NCI-H226 (cell line): Measurements from ENCODE around the gene NDFIP1.

Experiments used
- DNase-seq: peaks from one replicate; pipeline ENCODE4 v3.0.0-alpha.2; 2015

Gene NDFIP1

DNA sequence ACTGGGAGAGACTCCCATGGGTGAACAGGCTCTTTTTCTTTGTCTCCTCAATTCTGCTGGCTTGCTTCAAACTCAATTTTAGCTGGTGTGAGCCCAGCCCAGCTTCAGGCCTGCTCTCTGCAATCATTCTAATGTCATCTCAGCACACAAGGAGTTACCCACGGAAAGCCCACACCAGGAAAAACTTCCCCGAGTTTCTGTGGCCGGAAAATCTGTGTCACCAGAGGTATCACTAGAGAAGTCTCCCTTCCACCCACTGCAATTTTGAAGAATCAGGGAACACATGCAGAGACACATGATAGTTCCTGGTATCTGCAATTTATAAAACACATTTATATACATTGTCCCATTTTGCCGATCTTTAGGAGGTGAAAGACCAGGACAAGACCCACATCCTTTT, 13.5 kb upstream of the NDFIP1 start:
- DNase-seq: no peak

DNA sequence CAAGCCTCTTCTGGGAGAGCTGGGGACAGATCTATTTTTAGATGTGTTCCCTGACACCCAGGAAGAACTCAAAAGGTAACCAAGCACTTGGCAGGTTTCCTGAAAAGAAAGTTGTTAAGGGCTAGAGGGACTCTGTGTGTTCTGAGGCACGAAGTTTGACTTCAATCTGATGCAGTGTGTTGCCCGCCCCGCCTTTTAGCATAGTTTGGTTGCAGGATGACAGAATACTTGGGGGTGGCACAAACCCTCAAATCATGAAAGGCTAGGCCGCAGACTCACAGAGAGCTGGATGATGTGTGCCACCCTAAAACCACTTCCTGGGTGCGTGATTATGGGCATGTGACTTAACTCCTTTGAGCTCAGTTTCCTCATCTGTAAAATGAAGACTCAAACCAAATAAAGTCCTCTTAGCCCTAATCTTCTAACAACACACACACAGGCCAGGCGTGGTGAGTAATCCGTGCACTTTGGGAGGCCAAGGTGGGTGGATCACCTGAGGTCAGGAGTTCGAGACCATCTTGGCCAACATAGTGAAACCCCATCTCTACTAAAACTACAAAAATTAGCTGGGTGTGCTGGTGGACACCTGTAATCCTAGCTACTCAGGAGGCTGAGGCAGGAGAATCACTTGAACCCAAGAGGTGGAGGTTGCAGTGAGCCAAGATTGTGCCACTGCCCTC, 12.8 kb upstream of the NDFIP1 start:
- no peak for DNase-seq

DNA sequence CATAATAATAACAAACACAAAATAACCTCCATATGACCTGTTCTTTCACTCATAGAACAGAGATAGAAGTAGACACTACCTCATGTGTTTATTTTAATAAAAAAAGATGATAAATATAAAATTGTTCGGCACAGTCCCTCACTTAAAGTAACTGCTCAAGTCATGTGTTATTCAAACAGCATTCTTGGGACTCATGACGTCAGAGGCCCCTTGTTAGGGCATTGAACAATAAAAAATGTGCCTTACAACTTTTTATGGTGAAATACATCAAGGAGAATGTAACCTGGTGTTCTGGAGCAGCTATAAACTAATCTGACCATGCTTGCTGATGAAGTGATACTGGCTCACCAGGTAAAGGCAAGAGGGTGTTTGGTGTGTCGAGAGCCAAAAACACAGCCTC, 12.2 kb upstream of the NDFIP1 start:
- no peak for DNase-seq

DNA sequence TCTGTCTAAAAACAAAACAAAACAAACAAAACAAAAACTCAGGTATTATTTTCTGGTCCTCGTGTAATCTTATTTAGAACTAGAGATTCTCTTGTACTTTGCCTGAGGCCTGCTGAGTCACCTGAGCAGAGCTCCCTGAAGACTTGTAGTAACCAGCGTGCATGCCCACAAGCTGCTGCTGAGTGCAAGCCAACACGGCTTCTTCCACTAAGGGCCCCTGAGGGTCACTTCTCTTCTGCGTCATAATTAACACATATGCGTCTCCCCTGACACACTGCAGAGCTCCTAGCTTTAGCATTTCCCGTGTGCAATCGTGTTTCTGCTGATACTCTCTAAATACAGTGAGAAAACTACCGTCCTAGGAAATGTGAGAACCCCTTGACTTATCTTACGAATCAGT, 10.9 kb upstream of the NDFIP1 start:
- peak; percentile 15 for DNase-seq

DNA sequence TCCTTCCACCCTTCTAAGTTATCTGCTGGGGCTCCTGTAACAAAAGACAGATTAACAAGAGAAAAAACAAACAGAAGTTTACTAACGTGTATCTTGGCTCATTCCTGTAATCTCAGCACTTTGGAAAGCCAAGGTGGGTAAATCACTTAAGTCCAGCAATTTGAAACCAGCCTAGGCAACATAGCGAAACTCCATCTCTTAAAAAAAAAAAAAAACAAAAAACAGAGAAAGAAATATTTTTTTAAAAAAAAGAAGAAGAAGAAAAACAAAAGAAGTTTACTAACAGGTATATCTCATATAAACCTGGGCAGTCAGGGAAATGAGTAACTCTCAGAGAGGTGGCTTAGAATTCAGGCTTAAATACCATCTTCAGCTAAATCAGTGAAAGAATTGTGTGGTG, 10.3 kb upstream of the NDFIP1 start:
- DNase-seq: no peak

DNA sequence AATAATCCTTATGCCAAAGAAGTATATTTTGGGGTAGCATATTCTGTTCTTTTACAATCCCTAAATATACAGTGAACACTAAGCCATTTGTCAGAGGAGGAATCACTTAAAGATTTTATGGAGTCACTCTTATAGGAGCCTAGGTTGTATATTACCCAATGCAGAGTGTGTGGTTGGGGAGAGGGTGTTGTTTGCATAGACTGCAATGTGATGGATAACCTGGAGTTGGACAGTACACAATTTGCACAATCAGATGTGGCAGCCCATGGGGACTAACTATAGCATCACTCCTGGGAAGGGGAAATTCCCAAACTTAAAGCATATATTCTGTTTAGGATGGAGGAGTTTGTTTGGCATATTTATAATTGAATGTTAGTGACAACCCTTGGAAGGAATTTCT, 9.6 kb upstream of the NDFIP1 start:
- DNase-seq: no peak

DNA sequence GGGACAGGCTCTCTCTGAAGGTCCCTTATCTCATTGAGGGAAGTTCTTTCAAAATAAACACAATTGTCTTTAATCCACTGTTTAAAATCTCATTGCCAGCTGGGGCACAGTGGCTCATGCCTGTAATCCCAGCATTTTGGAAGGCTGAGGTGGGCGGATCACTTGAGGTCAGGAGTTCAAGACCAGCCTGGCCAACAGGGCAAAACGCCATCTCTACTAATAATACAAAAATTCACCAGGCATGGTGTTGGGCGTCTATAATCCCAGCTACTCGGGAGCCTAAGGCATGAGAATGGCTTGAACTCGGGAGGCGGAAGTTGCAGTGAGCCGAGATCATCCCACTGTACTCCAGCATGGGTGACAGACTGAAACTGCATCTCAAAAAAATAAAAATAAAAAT, 8.3 kb upstream of the NDFIP1 start:
- no peak for DNase-seq

DNA sequence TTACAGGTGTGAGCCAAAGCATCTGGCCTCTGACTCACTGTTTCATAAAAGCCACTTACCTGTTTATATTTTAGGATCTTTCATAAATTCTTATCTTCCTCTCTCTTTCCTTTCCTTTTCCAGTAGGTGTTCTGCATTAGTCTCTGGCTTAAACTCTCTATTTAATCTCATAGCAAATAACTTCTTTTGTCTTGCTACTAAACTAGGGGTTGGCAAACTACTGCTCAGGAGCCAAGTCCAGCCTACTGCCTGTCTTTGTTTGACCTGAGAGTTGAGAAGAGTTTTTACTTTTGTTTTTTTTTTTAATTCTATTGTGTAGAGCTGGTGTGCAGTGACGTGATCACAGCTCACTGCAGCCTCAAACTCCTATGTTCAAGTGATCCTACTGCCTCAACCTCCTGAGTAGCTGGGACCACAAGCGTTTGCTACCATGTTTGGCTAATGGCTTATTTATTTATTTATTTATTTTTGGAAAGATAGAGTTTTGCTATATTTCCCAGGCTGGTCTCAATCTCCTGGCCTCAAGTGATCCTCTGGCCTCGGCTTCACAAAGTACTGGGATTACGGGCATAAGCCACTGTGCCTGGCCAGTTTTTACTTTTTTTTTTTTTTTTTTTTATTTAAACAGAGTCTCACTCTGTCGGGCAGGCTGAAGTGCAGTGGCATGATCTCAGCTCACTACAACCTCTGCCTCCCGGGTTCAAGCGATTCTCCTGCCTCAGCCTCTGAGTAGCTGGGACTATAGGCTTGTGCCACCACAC, 5.4 kb upstream of the NDFIP1 start:
- no peak for DNase-seq

DNA sequence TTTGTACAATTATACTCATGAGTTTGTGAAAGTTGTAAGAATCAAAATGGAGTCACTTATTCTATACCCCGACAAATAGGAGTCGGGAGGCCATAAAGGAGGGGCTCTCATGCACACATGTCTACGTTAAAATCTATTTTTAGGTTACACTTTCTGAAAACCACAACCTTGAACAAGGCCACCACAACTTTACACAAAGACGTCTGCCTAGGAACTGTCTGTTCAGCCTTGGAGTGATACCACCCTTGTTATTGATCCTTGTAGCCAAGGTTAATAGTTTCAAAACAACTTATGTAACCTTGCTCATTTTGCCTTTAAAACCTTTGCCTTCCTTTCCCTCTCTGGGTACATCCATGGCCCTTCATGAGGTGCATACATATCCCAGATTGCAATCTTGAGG, 4.1 kb upstream of the NDFIP1 start:
- DNase-seq: no peak

DNA sequence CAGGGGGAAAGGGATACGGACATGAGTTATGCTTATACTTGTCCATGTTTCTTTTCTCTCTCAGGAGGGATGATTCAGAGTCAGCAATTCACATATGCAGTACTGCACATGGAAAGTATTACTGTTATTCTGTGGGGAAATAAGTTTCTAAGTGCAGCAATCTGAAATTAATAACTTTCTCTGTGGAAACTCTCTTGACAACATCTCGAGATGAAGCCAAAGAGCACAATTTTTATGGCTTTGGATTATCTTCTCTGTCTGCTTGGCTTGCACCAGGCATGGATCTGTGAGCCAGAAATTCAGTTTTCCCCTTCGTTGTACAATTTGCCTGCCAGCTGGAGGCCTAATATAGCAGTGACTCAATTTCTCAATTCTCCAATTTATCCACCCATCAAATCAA, 2.5 kb upstream of the NDFIP1 start:
- DNase-seq: no peak

DNA sequence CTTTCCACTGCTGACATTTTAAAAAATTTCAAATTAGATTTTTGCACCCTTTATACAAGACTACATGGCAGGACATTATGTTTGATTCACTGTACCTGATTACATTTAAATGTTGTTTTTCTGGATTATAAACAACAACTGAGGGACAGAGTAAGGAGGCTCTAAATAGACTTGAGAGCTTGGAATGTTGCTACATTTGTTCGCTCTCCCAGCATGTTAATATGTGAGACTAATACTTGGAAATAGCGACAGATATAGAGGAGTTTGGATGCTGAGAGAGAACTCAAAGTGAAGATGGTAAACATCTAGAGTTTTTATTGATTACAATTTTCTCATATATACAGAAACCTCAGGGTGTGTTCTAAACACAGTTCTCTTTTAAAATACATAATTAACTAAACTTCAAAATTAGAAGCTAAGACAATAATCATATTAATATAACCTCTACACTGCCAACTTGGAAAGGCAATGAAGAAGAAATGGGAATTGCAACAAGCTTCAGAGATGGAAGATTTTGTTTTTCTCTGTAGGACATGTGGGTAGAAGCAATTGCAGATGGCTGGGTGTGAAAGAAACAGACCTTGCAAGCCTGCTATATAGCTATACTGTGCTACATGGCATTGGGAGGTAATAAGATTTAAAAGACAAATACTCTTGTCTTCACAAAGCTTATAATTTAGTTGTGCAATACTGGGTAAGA, 1.4 kb upstream of the NDFIP1 start:
- DNase-seq: no peak

DNA sequence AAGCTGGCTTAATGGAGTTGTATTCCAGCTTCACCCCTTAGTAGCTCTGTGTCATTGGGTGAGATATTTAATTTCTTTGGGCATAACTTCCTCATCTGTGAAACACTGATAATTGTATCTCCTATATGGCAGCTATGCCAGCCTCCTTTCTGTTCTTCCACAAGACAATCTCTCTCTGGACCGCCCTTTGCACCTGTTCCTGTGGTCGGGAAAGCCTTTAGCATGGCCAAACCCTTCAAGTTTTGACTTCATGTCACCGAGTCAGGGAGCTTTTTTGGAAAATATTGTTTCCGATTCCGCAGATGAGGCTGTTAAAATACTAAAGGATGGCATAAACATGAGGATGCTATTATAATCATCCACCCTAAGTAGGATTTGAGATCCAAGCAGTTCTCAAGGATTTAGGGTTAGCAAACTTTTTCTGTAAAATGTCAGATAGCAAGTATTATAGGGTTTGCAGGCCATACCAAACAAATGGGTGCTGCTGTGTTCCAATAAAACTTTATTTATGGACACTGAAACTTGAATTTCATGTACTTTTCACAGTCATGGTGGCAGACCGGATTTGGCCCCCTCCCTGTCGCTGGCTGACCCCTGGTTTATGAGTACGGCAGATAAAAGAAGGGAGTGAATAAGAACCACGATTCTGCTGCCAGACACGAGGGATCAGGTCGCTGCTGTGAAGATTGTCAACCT, 695 bp upstream of the NDFIP1 start:
- no peak for DNase-seq

DNA sequence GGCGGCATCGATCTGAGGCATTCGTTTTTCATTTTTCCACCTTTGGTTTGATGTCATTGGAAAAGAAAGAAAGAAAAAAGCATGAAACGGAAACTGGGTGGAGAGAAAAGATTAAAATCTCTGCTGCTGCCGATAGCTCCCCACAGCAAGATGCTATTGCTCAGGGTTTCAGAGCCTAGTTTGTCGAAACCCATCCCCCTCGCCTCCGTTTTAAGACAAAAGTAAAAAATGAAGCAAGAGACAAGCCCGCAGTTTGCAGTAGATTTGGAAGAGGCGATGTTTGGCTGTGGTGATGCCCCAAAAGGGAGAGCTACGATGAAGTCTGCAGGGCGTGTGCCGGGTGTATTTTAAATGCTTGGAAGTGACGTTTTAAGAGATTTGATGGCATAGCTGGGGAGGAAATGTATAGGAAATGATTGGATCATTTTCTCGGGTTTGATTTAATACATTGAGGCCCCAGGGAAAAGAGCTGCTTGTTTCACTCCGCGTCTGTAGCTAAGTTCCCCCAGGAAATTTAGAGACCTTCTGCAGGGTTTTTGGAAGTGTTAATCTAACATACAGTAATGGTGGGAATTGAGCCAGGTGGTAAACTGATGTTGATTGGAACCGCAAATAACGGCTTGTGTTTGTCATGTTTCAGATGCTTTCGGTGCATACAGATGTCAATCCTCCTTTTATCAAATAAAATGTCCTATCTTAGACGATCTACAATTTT, 909 bp downstream of the NDFIP1 start:
- DNase-seq: no peak

DNA sequence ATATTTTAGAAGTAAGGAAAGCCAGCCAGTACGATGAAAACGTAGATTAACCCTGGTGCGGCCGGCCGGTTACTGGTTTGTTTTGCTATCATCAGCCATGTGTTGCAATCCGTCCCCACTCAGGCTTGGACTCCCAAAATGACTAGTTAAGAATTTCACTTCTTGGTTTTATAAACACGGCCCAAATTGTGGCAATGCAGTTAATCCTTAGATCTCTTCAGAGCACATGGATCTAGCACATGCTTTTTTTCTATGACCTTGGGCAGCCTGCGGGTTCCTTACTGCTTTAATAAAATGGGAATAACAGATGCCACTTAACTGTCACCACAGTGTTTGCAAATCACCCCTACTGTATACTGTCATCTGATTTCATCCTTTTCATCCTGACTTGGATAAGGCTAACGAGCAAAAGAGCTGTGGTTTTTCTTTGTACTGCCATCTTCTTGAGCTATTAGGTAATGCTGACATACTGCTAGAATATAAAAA, 1.5 kb downstream of the NDFIP1 start:
- no peak for DNase-seq

DNA sequence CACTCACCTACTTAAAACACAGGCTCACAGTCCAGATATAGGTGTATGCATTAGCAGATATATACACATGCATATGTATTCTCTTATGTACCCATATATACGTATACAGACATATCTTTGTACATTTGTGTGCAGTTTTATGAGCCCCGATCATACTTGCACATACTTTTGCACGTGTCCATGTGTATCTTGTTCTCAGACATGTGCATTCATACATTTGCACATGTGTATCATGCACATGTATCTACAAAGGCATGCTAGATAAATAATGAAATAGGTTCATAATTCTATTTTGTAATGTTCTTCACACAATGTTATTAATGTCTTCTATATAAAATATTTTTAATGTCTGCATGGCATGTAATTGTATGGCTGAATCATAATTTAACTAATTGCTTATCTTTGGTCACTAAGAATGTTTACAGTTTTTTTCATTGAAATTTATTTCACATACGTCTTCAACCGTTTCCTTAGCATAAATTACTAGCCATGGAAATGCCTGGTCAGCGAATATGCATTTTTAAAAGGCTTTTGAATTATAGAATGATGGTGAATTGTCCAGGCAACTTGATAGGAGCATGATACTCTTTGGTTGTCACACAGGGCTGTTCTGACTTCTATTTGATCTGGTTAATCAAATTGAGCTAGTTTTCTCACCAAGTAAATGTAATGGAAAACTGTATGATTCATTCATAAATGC, 2.6 kb downstream of the NDFIP1 start:
- DNase-seq: no peak

DNA sequence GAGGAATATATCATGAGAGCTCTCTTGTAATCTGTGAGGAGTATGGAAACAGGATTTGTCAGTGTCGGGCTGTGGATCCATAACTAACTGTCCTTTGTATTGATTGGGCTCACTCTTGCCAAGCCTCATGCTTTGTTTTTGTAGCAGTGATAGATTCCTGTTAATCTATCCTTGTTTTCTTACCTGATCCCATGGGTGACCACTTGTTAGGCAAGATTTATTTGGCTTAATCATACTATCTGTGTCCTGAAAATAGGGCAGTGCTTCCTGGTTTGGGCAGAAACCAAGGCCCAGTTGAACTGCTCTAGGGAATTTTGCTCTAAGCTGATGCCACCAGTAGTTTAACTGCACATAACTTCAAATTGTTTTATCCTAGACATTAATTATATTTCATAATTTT, 6.1 kb downstream of the NDFIP1 start:
- no peak for DNase-seq

DNA sequence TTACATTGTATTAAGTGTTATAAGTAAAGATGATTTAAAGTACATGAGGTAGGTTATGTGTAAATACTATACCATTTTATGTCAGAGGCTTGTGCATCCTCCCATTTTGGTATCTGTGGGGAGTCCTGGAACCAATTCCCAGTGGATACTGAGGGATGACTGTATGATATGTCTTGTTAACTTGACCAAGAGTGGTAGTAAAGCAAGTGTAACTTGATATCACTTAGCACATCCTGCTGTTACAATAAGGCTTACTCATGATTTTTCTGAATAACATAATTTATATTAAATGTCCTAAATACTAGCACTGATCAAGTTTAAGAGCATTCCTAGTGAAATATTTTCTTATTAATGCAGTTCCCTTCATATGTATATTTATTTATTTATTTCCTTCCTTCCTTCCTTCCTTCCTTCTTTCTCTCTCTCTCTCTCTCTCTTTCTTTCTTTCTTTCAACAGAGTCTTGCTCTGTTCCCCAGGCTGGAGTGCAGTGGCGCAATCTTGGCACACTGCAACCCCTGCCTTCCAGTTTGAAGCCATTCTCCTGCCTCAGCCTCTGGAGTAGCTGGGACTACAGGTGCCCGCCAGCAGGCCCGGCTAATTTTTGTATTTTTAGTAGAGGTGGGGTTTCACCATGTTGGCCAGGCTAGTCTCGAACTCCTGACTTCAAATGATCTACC, 7.5 kb downstream of the NDFIP1 start:
- DNase-seq: peak; percentile 17

DNA sequence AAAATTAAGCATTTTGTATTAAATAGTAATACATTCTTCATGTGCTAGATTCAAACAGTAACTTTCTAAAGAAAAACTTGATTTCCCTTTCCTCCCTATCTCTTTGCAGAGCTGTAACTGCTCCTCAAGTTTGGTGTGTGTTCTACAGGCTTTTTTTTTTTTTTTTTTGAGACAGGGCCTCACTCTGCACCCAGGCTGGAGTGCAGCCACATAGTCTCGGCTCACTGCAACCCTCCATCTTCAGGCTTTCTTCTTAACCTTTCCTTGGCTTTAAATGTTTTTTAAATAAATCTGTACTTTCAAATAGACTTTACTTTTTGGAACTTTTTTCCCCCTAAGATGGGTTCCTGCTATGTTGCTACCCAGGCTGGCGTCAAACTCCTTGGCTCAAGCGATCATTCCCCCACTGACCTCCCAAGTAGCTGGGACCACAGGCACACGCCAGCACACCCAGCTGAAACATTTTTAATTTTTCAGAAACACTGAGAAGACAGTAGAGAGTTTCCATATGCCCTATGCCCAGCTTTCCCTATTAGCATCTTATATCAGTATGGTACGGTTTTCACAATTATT, 9.1 kb downstream of the NDFIP1 start:
- DNase-seq: no peak

DNA sequence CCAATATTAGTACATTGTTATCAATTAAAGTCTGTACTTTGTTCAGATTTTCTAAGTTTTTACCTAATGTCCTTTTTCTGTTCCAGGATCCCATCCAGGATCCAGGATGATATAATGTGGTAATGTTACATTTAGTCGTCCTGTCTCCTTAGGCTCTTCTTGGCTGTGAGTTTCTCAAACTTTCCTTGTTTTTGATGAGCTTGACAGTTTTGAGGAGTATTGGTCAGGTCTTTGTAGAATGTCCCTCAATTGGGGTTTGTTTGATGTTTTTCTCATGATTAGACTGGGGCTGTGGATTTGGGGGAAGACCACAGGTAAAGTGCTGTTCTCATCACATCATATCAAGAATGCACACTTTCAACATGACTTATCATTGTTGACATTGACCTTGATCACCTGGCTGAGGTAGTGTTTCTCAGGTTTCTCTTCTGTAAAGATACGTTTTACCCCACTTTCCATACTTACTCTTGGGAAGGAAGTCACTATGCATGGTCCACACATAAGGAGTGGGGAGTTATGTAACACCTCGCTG, 9.6 kb downstream of the NDFIP1 start:
- no peak for DNase-seq

DNA sequence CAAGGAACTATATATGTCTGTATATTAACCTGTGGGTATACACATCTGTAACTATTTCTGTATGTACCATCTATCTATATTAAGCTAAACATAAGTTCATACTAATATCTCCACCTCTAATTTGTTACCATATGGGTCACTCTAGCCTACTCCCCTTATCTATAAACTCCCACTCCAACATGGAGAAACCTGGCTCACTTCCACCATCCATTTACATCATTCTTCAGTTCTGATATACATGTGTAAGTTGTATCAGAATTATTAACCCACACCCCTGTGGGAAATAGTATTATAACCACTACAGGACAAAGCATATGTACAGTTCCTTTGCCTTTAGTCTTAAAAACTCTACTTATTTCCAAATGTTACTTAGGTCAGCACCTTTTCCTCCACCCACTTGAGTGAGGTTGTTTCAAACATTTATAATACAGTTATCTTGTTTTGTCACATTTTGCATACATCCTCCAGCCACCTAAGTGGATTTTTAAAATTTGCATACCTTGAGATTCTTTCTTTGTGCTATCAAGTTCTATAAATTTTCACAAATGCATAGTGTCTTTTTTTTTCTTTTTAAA, 10.6 kb downstream of the NDFIP1 start:
- peak; percentile 24 for DNase-seq
